NCI-H1417 (cell line): ENCODE measurements around the gene KCNIP4.

Experiments
- DNase-seq, 3 experiments: peaks; one replicate each; lab custom pipeline; 2025; lab: John Stamatoyannopoulos, UW

The KCNIP4 gene

GRCh38 chr4:20954541-20954940 lies 994.0 kb downstream of the KCNIP4 start:
- DNase-seq: no peak

DNA sequence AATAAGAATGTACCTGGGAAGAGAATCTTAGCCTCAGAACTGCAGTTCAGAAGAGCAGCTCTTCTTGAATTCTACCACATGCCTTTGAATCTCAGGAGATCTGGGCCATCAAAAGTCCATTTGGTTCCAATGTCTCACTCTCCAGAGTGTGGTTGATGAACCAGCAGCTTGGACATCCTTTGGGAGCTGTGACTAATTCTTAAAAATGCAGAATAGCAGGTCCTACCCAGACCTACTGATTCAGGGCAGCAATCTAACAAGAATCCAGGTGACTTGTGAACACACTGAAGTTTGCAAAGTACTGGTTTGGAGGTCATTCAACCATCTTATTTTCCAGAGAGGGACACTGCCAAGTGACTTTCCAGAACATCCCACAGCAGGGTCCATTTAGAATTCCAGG lies 1003.6 kb downstream of the KCNIP4 start:
- DNase-seq: no peak

GRCh38 chr4:20944451-20944850 lies 1004.1 kb downstream of the KCNIP4 start:
- DNase-seq: no peak

GRCh38 chr4:20938204-20938603 lies 1010.4 kb downstream of the KCNIP4 start:
- DNase-seq: no peak

GRCh38 chr4:20926529-20926928 lies 1022.0 kb downstream of the KCNIP4 start:
- no peak for DNase-seq

GRCh38 chr4:20925176-20925575 lies 1023.4 kb downstream of the KCNIP4 start:
- DNase-seq: no peak

DNA sequence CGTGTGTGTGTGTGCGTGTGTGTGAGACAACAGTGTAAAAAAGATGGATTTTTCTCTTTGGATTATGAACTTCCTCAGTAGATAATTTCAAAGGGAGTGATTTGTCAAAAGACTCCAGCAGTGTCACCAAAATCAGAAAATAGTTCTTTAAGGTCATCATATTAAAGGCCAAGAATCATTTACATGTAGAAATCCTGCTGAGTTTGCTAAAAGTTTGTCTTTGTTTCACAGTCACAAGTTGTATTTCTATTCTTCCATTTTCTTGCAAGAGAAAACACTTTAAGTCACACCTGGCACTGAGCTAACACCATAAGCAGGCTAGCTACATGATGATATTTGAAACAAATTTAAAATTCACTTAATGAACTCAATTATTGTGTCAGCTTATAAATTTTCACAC lies 1025.6 kb downstream of the KCNIP4 start:
- no peak for DNase-seq

DNA sequence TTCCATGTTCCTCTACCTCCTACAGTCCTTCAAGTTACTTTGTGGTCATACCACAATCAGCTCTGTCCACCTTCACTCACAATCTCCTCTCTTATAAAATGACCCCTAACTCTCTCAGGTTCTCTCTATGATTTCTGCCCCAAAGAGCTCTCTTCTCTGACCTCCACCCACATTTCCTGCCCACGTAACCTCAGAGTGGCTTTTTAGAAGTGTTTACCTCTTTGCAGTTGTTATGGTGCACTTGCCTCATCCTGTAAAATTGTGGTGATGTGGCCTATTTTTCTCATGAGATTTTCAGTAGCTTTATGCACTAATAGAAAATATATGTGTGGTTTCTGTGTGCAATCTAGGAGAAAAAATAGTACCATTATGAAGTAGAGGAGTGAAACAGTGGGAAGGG lies 1032.5 kb downstream of the KCNIP4 start:
- DNase-seq: no peak

GRCh38 chr4:20904966-20905365 lies 1043.6 kb downstream of the KCNIP4 start:
- no peak for DNase-seq

GRCh38 chr4:20901851-20902250 lies 1046.7 kb downstream of the KCNIP4 start:
- DNase-seq: no peak

DNA sequence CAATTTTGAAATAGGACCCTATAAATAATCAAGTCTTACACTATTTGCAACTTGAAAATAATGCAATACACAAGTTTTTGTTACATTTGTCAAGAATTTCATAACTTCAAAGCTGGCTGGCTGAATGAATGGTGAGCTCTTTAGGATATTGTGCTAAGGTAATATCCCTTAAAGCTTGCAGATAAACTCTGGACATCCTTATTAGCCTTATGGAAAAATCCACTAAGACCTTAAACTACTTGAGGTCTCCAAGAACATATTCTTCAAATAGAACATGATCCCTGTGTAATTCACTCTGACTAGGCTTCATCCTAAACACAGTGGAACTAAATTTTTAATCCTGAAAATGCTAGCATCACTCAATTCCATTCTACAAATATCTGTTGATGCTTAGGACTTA lies 1049.0 kb downstream of the KCNIP4 start:
- DNase-seq: no peak

DNA sequence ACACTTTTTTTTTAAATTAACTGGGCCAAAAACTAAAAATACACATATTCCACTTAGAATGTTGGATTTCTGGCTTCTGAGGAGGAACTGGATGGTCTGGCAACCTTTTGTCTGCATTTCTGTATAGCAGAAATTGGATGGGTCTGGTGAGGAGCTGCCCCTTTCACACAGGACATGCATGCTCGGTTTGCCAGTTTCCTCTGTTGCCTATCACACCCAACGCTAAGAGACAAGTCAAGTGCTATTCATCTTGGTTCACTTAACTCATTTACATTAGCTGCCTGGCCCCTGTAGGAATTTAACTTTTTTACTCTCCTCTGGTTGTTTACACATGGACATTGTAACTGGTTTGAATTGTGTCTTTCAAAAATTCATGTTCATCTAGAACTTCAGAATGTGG lies 1052.6 kb downstream of the KCNIP4 start:
- no peak for DNase-seq

DNA sequence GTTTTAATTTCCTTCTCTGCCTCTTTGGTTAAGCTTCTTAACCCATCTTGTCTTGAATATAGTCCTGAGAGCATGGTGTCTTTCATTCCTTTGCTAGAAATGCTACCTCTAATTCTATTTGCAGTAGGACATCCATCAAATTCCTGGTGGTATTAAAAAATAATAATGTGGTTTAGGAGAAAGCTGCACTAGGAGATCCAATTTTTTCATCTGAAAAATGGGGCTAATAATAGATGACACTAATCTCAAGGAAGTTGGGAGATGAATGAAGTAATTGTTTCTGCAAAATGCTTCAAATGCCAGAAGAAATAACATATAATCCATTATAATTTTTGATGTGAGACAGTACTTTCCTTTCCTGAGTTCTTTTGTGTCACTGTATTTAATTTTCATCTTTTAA lies 1053.4 kb downstream of the KCNIP4 start:
- no peak for DNase-seq

DNA sequence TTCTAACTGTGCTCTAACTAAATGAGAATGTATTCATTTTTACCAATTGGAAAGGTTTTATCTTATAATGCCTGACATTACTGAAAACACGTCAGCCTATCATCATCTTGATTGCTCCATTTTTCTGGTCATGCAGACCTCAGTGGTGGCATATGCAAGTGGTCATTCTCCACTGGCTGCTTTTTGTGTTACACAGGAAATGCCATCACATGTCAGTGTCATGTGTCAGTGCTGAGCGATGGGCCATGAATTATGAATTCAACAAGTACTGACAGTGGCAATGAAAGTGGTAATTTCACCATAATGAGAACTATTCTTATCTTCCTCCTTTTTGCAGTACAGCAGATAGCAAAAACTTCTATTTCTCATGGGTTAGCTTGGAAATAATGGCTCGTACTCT lies 1057.8 kb downstream of the KCNIP4 start:
- DNase-seq: no peak

DNA sequence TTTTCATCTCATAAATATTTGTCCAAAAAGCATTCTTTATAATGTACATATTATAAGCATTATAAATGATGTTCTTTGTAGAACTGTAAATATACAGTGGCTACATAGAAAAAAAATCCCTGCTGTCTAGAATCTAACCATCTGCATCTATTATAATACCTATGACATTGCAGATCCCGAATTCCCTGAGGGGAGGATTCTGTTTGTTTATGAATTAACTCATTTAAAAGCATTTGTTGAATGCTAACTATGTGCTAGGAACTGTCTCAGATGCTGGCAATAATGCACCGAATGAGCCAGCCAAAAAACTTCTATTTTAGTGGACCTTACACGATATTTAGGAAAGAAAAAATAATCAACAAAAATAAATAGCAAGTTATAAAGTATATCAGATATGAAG lies 1058.7 kb downstream of the KCNIP4 start:
- peak in 1 of 3 experiments; percentile 21 for DNase-seq

GRCh38 chr4:20883677-20884076 lies 1064.9 kb downstream of the KCNIP4 start:
- no peak for DNase-seq

GRCh38 chr4:20883231-20883630 lies 1065.3 kb downstream of the KCNIP4 start:
- no peak for DNase-seq

- no peak for DNase-seq
Observed at GRCh38 chr4:20882500-20882899, 1066.1 kb downstream of the KCNIP4 start.

DNA sequence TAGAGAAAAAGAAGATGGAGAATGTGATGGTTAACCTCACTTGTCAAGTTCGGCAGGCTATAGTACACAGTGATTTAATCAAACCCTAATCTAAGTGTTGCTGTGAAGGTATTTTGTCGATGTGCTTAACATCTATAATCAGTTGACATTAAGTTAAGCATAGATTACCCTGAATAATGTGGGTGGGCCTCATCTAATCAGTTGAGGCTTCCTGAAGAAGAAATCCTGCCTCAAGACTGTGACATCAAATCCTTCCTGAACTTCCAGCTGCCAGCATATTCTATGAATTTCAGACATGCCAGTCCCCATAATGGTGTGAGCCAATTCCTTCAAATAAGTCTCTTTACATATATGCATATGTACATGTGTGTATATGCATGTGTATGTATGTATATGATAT lies 1066.9 kb downstream of the KCNIP4 start:
- no peak for DNase-seq

GRCh38 chr4:20878806-20879205 lies 1069.8 kb downstream of the KCNIP4 start:
- DNase-seq: no peak

DNA sequence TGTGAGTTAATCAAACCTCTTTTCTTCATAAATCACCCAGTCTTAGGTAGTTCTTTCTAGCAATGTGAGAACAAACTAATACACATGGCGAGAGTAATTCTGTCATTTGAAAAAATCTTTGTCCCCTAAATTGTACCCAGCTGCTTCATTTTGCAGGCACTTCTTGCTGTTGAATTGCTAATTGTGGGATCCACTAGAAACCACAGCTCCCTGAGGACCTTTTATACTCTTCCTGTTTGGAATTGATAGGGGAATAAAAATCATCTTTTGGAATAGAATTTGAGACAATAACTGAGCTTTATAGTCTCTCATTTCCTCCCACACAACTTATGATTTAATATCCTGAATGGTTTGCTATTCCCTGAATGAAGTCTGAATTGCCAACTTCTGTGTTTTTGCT lies 1078.1 kb downstream of the KCNIP4 start:
- DNase-seq: peak in 1 of 3 experiments; percentile 15

GRCh38 chr4:20868108-20868507 lies 1080.5 kb downstream of the KCNIP4 start:
- no peak for DNase-seq

GRCh38 chr4:20860878-20861277 lies 1087.7 kb downstream of the KCNIP4 start:
- no peak for DNase-seq

DNA sequence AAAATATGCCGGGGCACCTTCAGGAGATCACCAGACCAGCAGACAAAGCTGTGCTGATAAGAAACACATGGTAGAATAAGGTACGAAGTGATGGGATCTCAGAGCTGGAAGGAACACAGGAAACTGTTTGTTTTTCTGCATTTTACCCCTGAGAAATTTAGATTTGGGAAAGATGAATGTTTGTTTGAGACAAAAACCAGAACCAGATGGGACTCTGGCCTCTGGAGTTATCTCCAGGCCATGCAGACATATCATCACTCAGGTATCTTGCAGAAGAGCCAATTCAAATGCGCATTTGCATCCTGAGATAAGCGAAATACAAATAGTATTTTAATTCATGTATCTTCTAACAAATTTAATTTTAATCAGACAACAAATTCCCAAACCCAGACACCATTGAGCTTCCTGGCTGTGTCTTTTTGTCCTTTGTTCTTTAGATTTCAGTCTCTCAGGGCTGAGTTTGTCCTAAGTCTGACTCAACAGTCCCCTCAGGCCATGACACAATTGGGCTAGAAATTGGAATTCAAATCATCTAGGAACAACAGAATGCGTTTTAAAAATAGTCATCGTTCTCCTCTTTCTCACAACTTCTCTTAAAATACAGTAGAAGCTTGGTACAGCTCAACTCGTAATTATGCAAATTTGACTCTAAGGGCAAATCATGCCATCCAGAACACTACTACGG lies 1089.3 kb downstream of the KCNIP4 start:
- DNase-seq: no peak

DNA sequence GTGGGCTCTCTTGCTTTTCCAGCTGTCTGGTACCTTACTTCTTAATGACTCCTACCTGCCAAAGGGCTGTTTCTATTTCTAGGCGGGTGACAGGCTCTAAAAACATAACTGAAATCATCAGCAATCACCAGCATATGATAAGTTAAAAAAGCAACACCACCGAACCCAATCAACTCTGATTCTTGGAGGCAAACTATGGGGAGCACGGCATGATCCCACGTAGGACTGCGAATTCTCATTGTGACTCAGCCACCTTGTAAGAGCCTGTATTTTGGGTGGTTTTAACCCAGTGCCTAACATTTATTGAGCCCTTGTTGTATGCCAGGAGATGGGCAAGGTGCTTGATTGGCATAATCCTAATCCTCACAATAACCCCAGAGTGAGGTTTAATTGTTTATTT lies 1091.5 kb downstream of the KCNIP4 start:
- no peak for DNase-seq
